A549 (cell line): Measurements from ENCODE around the gene ZBTB8OS. TPM values are rescaled to one million over a fixed set of nuclear protein-coding genes. Genes with fewer than 3 reads are reported as not detected.
"Not testable (repeated sequence)": the region's sequence is repeated elsewhere in the genome, so short reads cannot be mapped to it uniquely, and the experiment has no call there.

ENCODE experiments used
- ATAC-seq, 2 experiments: fragments of 200-7000 bp in 1 of 2; fragments of >200 bp in 1 of 2; cut with Nextera tagmentation in 1 of 2; cut with Tn5 transposase in 1 of 2; 3 replicates each; pipeline versions ENCODE4 v1.8.0 to v1.9.1; 2018 to 2020; ENCODE audit warnings: mild to moderate bottlenecking in 1 of 2, moderate library complexity in 1 of 2
- CTCF ChIA-PET: fragments of 300-600 bp; sonication (Branson Sonifier 250); formaldehyde crosslinking; extraction: SDS; loops from one replicate; lab custom pipeline; 2021; ENCODE audit warnings: antibody characterized with exemption, inconsistent platforms; lab: Yijun Ruan, JAX
- POLR2A ChIA-PET: fragments of 350-600 bp; formaldehyde crosslinking; extraction: SDS; loops from one replicate; lab custom pipeline; 2021; ENCODE audit warnings: antibody characterized with exemption, inconsistent platforms; lab: Yijun Ruan, JAX
- DNase-seq, 2 experiments: peaks; one replicate each; pipeline versions ENCODE4 v3.0.0 to v3.0.0-alpha.2; 2011 to 2016; ENCODE audit warnings: low read depth in 1 of 2, low spot score in 1 of 2
- FAIRE-seq: peaks from 2 replicates; lab custom pipeline; 2011; peaks lifted over from hg19 to GRCh38; lab: Jason Lieb, UNC
- H3K27ac ChIP-seq, 2 experiments: fragments of >200 bp; sonication (Bioruptor Twin); formaldehyde crosslinking; 3 replicates each; pipeline ENCODE4 v1.5.1; 2016 to 2017
- H3K4me1 ChIP-seq: fragments of >200 bp; sonication (Bioruptor Twin); formaldehyde crosslinking; 3 replicates; pipeline ENCODE4 v1.6.1; 2016
- H3K4me2 ChIP-seq: fragments of >200 bp; sonication (Bioruptor Twin); formaldehyde crosslinking; 3 replicates; pipeline ENCODE4 v1.6.1; 2016
- H3K4me3 ChIP-seq: fragments of >200 bp; sonication (Bioruptor Twin); formaldehyde crosslinking; 3 replicates; pipeline ENCODE4 v1.5.1; 2016
- H3K9me3 ChIP-seq: fragments of >200 bp; sonication (Bioruptor Twin); formaldehyde crosslinking; 3 replicates; pipeline ENCODE4 v1.6.1; 2016
- CHD4 ChIP-seq: fragments of 200-600 bp; sonication (generic); IDR thresholded peaks from 2 replicates; pipeline ENCODE4 v1.6.1; 2016; ENCODE audit warnings: antibody characterized with exemption, mild to moderate bottlenecking, borderline replicate concordance
- EHMT2 ChIP-seq: fragments of 200-600 bp; sonication (generic); IDR thresholded peaks from 2 replicates; pipeline ENCODE4 v1.6.1; 2016; ENCODE audit warnings: antibody characterized with exemption, low read depth, mild to moderate bottlenecking, moderate library complexity
- HEYL ChIP-seq: fragments of 250-450 bp; sonication (Bioruptor Pico); IDR thresholded peaks from 2 replicates; pipeline ENCODE4 v1.8.0; 2021; ENCODE audit warnings: mild to moderate bottlenecking, moderate library complexity
- HOXA7 ChIP-seq: fragments of 250-450 bp; sonication (Bioruptor Pico); IDR thresholded peaks from 2 replicates; pipeline ENCODE4 v1.5.0; 2020; ENCODE audit warnings: mild to moderate bottlenecking, moderate library complexity
- HOXB13 ChIP-seq: fragments of 250-450 bp; sonication (Bioruptor Pico); IDR thresholded peaks from 2 replicates; pipeline ENCODE4 v1.5.0; 2020; ENCODE audit warnings: low read depth, mild to moderate bottlenecking, moderate library complexity
- HOXB5 ChIP-seq: fragments of 250-450 bp; sonication (Bioruptor Pico); IDR thresholded peaks from 2 replicates; pipeline ENCODE4 v1.5.0; 2020; ENCODE audit warnings: mild to moderate bottlenecking, moderate library complexity
- JUN ChIP-seq, 2 experiments: fragments of >200 bp; sonication (Bioruptor Twin); formaldehyde crosslinking; IDR thresholded peaks; 2 replicates in 1 of 2; 3 replicates in 1 of 2; pipeline ENCODE4 v1.6.1; 2016 to 2017
- KDM5A ChIP-seq: fragments of 200-600 bp; sonication (generic); IDR thresholded peaks from 2 replicates; pipeline ENCODE4 v1.6.1; 2016; ENCODE audit warnings: antibody characterized with exemption, mild to moderate bottlenecking
- NPAS2 ChIP-seq: fragments of 250-450 bp; sonication (Bioruptor Pico); IDR thresholded peaks from 2 replicates; pipeline ENCODE4 v1.8.0; 2022; ENCODE audit warnings: mild to moderate bottlenecking, moderate library complexity, borderline replicate concordance
- PHF8 ChIP-seq: fragments of 200-600 bp; sonication (generic); IDR thresholded peaks from 2 replicates; pipeline ENCODE4 v1.6.1; 2016; ENCODE audit warnings: low read depth, mild to moderate bottlenecking, antibody characterized with exemption, moderate library complexity, borderline replicate concordance
- POLR2A ChIP-seq: IDR thresholded peaks from 2 replicates; pipeline ENCODE4 v1.6.1; 2012; ENCODE audit warnings: mild to moderate bottlenecking, low read length
- RCOR1 ChIP-seq: fragments of 150-350 bp; IDR thresholded peaks from 2 replicates; pipeline ENCODE4 v1.6.1; 2014; ENCODE audit warnings: antibody characterized with exemption, low read length, low read depth
- RNF2 ChIP-seq: fragments of 200-600 bp; sonication (generic); IDR thresholded peaks from 2 replicates; pipeline ENCODE4 v1.6.1; 2016; ENCODE audit warnings: low read depth, mild to moderate bottlenecking, antibody characterized with exemption, moderate library complexity, borderline replicate concordance
- TP53 ChIP-seq: fragments of 250-450 bp; sonication (Bioruptor Pico); IDR thresholded peaks from 2 replicates; pipeline ENCODE4 v1.5.0; 2021; ENCODE audit warnings: mild to moderate bottlenecking, moderate library complexity
- ZFP36 ChIP-seq: fragments of 450-650 bp; IDR thresholded peaks from 2 replicates; pipeline ENCODE4 v1.6.1; 2014; ENCODE audit warnings: borderline replicate concordance; ENCODE audit not compliant: partially characterized antibody
- ZSCAN20 ChIP-seq: fragments of 250-450 bp; sonication (Bioruptor Pico); IDR thresholded peaks from 2 replicates; pipeline ENCODE4 v1.8.0; 2022; ENCODE audit warnings: mild to moderate bottlenecking, moderate library complexity
- WGBS: methylation state at CpG from one replicate; pipeline ENCODE4 v1.1.6; 2017; ENCODE audit errors: missing lambda C conversion rate; 5-methylcytosine and 5-hydroxymethylcytosine counted together
- polyA minus RNA-seq: library from RNA; depleted of rRNA, polyadenylated mRNA; stranded (reverse); fragments of >200 nt; gene quantifications from 2 replicates; pipeline ENCODE4 v1.2.3, GENCODE V29; 2011; rRNA and poly(A)+ RNA removed
- polyA plus RNA-seq, 4 experiments: library from polyadenylated mRNA; depleted of rRNA in 3 of 4; stranded (reverse); fragments of >200 nt; fragmentation: RNase III in 1 of 4; extraction: RNeasy Plus Mini Kit Qiagen cat#74134 plus additional on column Dnase treatment in 1 of 4; gene quantifications; 2 replicates in 3 of 4; 3 replicates in 1 of 4; pipeline ENCODE4 v1.2.3, GENCODE V29; 2011 to 2017
- TF ChIP-seq, protein P1 (sequence below): IDR thresholded peaks from 2 replicates; pipeline ENCODE4 v1.6.1; 2012; ENCODE audit warnings: low read depth, borderline replicate concordance
- TF ChIP-seq, protein P2 (sequence below): fragments of >200 bp; sonication (Bioruptor Twin); formaldehyde crosslinking; IDR thresholded peaks from 2 replicates; pipeline ENCODE4 v1.6.1; 2016
- TF ChIP-seq, protein P3 (sequence below): fragments of 150-350 bp; IDR thresholded peaks from 2 replicates; pipeline ENCODE4 v1.6.1; 2014; ENCODE audit warnings: low read depth, mild to moderate bottlenecking, low read length
- TF ChIP-seq, protein P4 (sequence below): fragments of 250-450 bp; sonication (Bioruptor Pico); IDR thresholded peaks from 2 replicates; pipeline ENCODE4 v1.5.0; 2020; ENCODE audit warnings: low read depth, mild to moderate bottlenecking, moderate library complexity
- TF ChIP-seq, protein P5 (sequence below): fragments of >200 bp; sonication (Bioruptor Twin); formaldehyde crosslinking; IDR thresholded peaks from 3 replicates; pipeline ENCODE4 v1.6.1; 2016

The ZBTB8OS gene
- polyA plus RNA-seq (2011; rRNA removed) (69.9 and 85.4 TPM in 2 replicates), polyA plus RNA-seq (2017; fragmentation: RNase III; extraction: RNeasy Plus Mini Kit Qiagen cat#74134 plus additional on column Dnase treatment) (101 to 106 TPM (median 104 TPM) in 3 replicates), polyA minus RNA-seq (7.9 TPM in 2 replicates)
- 30.3 and 47.1 TPM in 2 replicates for polyA plus RNA-seq (2012; cell fraction: cytosol; rRNA removed)
- 7.8 and 13.8 TPM in 2 replicates for polyA plus RNA-seq (2012; cell fraction: nucleus; rRNA removed)

DNA sequence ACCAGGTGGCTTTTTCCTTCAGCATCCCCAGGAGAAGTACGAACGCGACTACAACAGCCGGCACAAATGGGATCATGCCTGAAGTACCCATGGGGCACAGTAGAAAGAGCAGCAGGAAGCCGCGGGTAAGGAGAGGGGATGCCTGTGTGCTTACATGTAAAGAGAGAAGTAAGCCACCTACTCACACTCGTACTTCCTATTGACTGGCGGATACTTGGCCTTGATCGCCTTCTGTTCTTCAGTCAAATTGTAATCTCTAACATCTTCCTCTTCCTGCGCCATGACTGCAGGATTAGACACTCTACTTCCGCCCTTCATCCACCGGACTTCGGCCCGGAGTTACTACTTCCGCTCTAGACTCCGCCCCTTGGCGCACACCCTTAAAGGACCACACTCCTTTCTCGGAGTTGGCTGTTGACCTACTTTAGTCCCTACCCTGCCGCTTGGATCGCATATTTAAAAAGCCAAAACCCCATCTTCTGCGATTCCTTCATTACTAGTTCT lies at the start of gene ZBTB8OS:
Gene ZBTB8OS (minus strand): TSS at position 303 of the 504 bp plus-strand sequence. CDS start 21 bp downstream, at position 282.
- Histone ChIP-seq H3K4me3 (peak within 1 kb of the TSS; percentile 69), H3K27ac (peak within 1 kb of the TSS; percentile 98 to 100)
- DNase-seq (peak; percentile 90 to 91), ATAC-seq (peak; percentile 91 to 94)
- CTCF ChIA-PET = interaction anchor here (0.7 to 1.2 kb wide), 2 partner anchors 20 to 62 kb away, joined by 3 read pairs; no protein-coding TSS in a partner anchor
- TF ChIP-seq ZFP36 (no peak), EHMT2 (no peak), KDM5A (peak; percentile 86), RCOR1 (no peak), HEYL (CRISPR knock-in tag) (no peak), TP53 (no peak), RNF2 (no peak), ZSCAN20 (no peak), HOXA7 (CRISPR knock-in tag) (no peak), NPAS2 (CRISPR knock-in tag) (no peak), HOXB5 (CRISPR knock-in tag) (no peak), POLR2A (peak; percentile 36), CHD4 (no peak), PHF8 (0 out of 2 replicates have a peak, but pooled peaks have one; percentile 16), HOXB13 (CRISPR knock-in tag) (no peak), JUN (IDR thresholded peaks at IDR 0.05) (peak in 1 of 2 experiments; percentile 9; a peak in 1 of 5 replicates)
- TF ChIP-seq, protein P1, sequence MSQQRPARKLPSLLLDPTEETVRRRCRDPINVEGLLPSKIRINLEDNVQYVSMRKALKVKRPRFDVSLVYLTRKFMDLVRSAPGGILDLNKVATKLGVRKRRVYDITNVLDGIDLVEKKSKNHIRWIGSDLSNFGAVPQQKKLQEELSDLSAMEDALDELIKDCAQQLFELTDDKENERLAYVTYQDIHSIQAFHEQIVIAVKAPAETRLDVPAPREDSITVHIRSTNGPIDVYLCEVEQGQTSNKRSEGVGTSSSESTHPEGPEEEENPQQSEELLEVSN = no peak
- TF ChIP-seq, protein P2, sequence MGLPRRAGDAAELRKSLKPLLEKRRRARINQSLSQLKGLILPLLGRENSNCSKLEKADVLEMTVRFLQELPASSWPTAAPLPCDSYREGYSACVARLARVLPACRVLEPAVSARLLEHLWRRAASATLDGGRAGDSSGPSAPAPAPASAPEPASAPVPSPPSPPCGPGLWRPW = no peak
- TF ChIP-seq, protein P3, sequence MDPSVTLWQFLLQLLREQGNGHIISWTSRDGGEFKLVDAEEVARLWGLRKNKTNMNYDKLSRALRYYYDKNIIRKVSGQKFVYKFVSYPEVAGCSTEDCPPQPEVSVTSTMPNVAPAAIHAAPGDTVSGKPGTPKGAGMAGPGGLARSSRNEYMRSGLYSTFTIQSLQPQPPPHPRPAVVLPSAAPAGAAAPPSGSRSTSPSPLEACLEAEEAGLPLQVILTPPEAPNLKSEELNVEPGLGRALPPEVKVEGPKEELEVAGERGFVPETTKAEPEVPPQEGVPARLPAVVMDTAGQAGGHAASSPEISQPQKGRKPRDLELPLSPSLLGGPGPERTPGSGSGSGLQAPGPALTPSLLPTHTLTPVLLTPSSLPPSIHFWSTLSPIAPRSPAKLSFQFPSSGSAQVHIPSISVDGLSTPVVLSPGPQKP = no peak
- TF ChIP-seq, protein P4, sequence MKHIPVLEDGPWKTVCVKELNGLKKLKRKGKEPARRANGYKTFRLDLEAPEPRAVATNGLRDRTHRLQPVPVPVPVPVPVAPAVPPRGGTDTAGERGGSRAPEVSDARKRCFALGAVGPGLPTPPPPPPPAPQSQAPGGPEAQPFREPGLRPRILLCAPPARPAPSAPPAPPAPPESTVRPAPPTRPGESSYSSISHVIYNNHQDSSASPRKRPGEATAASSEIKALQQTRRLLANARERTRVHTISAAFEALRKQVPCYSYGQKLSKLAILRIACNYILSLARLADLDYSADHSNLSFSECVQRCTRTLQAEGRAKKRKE (CRISPR knock-in tag) = no peak
- TF ChIP-seq, protein P5, sequence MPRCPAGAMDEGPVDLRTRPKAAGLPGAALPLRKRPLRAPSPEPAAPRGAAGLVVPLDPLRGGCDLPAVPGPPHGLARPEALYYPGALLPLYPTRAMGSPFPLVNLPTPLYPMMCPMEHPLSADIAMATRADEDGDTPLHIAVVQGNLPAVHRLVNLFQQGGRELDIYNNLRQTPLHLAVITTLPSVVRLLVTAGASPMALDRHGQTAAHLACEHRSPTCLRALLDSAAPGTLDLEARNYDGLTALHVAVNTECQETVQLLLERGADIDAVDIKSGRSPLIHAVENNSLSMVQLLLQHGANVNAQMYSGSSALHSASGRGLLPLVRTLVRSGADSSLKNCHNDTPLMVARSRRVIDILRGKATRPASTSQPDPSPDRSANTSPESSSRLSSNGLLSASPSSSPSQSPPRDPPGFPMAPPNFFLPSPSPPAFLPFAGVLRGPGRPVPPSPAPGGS = 0 out of 3 replicates have a peak, but pooled peaks have one; percentile 10
- TF ChIP-seq, all 56 proteins: peak for 5
- Histone ChIP-seq H3K4me2 (peak within 1 kb of the TSS; percentile 97), H3K9me3 (no peaks in the 10 kb centered on the region), H3K4me1 (peaks cover 23% of the 10 kb centered on the region)
- POLR2A ChIA-PET = interaction anchor here (0.6 to 1.7 kb wide), 12 partner anchors 9 to 256 kb away, joined by 3 to 8 read pairs (median 5); partner anchors contain the start of genes BSDC1 and ZBTB8A
- no peak for FAIRE-seq
- under 1% methylated on average over 21 of the region's 21 CpGs for WGBS

DNA sequence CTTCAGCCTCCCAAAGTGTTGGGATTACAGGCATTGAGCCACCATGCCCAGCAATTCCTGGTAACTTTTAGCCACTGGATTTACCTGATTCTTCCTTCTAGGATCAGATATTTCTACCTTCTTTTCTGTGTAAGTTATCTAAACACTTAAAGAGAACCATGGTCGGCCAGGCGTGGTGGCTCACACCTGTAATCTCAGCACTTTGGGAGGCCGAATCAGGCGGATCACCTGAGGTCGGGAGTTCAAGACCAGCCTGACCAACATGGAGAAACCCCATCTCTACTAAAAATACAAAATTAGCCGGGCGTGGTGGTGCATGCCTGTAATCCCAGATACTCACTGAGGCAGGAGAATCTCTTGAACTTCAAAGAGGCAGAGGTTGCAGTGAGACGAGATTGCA lies 46.6 kb upstream of the ZBTB8OS start:
- not testable (repeated sequence) for FAIRE-seq

More for the DNA sequence above, 46.6 kb upstream of the ZBTB8OS start:
- POLR2A ChIA-PET, H3K27ac ChIP-seq, ATAC-seq, DNase-seq, H3K4me2 ChIP-seq, H3K4me3 ChIP-seq, CTCF ChIA-PET, H3K9me3 ChIP-seq: not testable (repeated sequence)
- peaks cover 11% of the 10 kb centered on the region for H3K4me1 ChIP-seq
- WGBS = 92% methylated on average over 8 of the region's 8 CpGs
